ENCODE measurements around the gene WDR82.

DNA sequence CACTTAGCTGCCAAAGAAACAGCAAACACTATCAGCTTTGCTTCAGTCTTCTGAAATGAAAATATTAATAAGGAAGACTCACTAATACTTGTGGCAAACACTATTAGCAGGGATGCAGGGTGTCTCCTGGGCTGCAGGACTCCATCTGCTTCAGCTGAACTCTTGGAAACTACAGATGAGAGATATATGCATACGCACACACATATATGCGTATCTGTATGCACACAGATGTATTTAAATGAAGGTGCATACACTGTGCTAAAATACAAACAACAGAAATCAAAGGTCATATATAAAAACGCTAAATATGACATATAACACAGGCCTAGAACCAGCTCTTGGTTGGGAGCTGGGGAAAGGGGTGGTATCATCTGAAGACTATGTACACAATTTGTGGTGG, 22.3 kb downstream of the WDR82 start:
- TF ChIP-seq, protein P1, sequence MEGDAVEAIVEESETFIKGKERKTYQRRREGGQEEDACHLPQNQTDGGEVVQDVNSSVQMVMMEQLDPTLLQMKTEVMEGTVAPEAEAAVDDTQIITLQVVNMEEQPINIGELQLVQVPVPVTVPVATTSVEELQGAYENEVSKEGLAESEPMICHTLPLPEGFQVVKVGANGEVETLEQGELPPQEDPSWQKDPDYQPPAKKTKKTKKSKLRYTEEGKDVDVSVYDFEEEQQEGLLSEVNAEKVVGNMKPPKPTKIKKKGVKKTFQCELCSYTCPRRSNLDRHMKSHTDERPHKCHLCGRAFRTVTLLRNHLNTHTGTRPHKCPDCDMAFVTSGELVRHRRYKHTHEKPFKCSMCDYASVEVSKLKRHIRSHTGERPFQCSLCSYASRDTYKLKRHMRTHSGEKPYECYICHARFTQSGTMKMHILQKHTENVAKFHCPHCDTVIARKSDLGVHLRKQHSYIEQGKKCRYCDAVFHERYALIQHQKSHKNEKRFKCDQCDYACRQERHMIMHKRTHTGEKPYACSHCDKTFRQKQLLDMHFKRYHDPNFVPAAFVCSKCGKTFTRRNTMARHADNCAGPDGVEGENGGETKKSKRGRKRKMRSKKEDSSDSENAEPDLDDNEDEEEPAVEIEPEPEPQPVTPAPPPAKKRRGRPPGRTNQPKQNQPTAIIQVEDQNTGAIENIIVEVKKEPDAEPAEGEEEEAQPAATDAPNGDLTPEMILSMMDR (IDR thresholded peaks at IDR 0.05): no peak
- no peak for TF ChIP-seq ZFX (IDR thresholded peaks at IDR 0.05; ENCODE audit: borderline replicate concordance)

All from 22Rv1 (cell line).